GM10847 (cell line): Measurements from ENCODE around the gene TIMD4.

Experiments used
- POLR2A ChIP-seq: IDR thresholded peaks from 2 replicates; pipeline ENCODE4 v1.6.1; 2011; ENCODE audit not compliant: insufficient read length; ENCODE audit errors: extremely low read depth

TIMD4 gene

GRCh38 chr5:156963125-156963524 is at the start of gene TIMD4:
Gene TIMD4, minus strand, starts transcription at chr5:156963226. Its CDS starts 28 bp downstream, at chr5:156963198.
- no peak for TF ChIP-seq POLR2A

DNA sequence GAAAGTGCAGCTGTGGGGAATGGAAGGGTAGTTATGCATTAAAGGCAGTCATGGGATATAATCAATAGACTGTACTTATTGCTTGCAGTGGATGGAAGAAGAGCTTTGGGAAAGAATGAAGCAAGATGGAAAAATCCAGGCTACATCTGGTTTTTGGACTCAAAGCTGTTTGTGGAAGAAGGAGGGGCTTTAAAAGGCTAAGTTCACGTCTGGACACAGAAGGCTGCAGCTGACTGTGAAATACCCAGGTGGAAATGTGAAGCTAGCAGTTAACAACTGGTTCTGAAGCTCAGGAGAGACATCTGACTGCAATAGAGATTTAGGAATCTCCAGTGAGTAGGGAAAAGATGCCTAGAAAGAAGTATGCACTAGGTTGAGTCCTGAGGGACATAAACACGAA is 43.2 kb upstream of the TIMD4 start:
- no peak for TF ChIP-seq POLR2A

DNA sequence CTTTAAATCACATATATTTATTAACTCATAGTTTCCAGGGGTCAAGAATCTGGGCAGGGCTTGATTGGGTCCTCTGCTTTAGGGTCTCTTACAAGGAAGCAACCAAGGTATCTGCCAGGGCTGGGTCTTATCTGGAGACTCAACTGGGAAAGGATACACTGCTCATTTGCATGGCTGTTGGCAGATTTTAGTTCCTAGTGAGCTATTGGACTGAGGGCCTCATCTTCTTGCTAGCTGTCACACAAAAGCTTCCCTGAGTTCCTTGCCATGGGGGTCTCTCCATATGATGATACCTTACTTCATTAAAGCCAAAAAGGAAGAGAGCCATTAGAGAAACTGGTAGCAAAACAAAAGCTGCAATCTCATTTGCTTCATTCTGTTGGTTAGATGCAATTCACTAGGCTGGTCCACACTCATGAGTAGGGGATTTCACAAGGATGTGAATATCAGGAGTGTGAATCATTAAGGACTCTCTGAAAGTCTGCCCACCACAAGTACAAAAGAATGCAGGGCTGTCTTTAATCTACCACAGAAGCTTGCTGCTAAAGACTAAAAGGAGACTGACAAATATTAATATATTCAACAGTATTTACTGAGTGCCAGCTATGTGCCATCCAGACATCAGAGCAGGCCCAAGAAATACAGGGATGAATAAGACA is 42.0 kb upstream of the TIMD4 start:
- TF ChIP-seq POLR2A, result no peak

GRCh38 chr5:156991714-156992113 is 28.7 kb upstream of the TIMD4 start:
- TF ChIP-seq POLR2A, result no peak

GRCh38 chr5:156984064-156984463 is 21.0 kb upstream of the TIMD4 start:
- no peak for TF ChIP-seq POLR2A

DNA sequence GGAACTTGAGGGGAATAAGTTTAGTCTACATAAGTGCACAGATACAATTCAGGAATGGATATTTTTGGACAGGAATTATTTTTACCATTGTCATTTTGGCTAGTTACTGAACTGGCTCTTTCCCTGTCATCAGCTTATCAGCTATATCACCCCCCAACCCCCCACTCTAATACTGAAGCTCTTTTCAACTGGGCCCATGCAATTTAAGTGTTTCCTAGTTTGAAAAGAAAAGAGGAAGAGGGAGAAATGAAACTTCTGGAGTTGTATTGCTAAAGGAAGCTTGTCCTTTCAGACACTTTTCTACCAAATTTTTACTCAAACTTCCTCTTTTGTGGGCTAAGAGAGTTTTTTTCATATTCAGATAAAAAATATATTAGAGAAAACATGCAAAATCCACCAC is 18.5 kb upstream of the TIMD4 start:
- no peak for TF ChIP-seq POLR2A

DNA sequence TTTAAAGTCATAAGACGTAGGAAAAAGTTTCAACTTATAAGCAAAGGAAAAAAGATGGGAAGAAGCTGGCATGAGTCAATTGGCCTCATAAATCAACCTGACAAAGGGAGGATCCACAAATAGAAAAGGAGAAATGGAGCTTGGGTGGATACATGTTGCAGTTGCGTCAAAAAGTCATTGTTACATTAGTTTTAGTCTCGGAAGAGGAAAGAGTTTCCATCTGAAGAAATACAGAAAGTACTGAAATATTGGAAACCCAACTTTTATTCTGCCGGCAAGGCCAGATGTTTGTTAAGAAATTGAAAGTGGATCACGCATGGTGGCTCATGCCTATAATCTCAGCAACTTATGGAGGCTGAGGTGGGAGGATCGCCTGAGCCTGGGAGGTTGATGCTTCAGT is 11.3 kb upstream of the TIMD4 start:
- no peak for TF ChIP-seq POLR2A

DNA sequence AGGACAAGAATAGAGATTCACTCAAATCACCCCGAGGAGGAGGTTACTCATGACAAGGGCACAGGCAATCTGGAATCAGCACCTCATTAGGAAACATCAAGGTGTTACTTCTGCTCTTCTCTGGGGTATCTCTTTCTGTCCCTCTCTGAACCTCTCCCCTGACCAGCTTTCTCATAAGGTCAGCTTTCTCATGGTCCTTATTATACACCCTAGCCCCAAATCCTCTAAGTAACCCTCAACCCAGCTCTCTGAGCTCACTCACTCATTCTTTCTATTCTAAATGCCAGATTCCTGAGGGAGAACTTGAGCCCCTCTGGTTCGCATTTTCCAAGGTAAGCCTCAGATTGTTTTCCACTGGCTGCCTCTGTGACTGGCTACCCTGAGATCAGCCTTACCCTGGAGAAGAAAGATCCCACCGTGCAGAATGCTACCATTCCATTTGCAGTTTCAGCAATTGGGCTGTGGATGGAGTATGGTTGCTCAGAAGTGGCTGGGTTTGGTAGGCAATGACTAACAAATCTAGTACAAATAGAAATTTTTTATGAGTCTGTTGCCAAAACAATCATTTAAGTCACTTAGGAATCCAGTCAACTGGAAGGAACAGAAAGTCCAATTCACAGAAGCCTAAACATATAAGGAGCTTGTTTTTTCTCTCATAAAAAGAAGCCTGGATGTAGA is 9.0 kb upstream of the TIMD4 start:
- TF ChIP-seq POLR2A, result no peak

GRCh38 chr5:156971415-156971814 is 8.4 kb upstream of the TIMD4 start:
- no peak for TF ChIP-seq POLR2A

- no peak for TF ChIP-seq POLR2A
Observed at GRCh38 chr5:156956321-156956720, 6.7 kb downstream of the TIMD4 start.

DNA sequence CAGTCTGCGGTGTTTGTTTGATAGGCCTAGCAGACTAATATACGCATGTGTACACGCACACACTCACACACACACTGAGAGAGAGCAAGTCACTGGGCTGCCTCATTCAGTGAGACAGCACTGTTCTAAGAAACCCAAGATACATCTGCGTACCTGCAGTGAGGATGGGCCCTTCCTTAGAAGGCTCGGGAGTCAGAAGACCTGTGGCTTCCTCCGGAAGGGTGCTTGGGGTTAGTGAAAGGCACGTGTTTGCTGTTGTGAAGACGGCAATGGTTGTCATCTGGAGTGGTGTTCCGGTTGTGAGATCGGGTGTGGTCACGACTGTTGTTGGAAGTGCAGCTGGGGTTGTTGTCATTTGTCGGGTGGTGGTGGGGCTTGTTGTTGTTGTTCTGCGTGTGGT is 11.7 kb downstream of the TIMD4 start:
- TF ChIP-seq POLR2A, result no peak

DNA sequence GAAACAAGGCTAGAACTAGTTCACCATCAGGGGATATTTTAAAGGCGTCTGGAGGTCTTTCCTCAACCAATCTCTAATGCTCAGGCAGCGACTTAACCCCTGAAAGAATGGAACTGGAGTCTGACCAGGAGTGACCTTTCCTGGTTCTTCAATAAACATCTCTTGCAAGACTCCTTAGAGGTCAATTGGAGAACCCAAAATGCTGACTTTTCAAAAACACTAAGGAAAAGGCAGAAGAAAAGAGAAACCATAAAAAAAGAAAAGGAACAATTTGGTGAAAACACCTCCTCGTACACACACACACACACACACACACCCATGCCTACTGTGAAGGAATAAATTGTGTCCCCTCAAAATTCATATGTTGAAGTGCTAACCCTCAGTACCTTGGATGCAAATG is 12.3 kb downstream of the TIMD4 start:
- TF ChIP-seq POLR2A, result no peak

DNA sequence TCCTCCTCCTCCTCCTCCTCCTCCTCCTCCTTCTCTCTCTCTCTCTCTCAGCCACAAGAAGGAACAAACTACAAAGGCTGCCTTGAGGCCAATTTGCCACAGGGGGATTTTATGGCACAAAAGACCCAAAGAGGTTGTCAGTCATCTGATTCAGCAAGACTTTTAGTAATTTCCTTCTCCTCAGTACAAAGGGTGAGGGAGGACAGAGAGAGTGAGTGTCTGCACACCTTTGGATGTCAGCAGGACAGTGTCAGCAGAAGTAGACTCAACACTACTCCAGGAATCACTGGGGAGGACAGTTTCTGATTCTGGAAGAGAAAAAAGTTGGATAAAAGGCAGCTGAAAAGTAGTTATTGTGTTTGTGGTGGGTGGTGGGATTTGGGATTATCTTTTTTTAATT is 13.6 kb downstream of the TIMD4 start:
- TF ChIP-seq POLR2A, result no peak

DNA sequence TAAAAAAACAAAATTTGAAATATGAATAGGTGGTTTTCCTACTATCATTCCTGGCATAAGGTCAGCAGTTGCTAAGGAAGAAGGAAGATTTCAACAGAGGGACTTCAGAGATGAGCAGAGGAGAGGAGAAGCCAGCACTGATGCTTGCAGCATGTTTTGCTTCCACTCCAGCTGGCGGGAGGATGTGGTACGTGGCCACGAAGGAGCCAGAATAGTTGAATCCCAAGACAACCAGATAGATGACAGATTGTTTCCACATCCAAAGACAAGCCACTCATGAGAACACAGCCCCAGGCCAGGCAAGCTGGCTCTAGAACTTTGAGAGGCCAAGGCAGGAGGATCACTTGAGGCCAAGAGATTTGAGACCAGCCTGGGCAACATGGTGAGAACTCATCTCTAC is 15.1 kb downstream of the TIMD4 start:
- TF ChIP-seq POLR2A, result no peak

GRCh38 chr5:156942064-156942463 is 21.0 kb downstream of the TIMD4 start:
- TF ChIP-seq POLR2A, result no peak

DNA sequence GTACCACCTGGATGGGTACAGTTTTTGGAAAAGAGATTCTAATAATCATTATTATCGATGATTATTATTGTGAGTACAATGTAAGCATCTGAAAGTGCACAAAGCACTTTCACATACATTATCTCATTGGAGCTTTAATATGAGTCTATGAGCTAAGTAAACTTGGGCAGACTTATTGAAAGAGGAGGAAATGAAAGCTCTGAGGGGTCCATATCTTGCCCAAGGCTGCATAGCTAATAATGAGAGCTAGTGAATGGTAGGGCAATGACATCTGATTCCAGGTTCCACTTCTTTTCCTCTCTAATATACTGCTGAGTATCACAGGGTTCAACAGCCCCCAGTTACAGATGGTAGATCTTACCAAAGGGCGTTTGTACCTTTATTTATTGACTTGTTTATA is 26.1 kb downstream of the TIMD4 start:
- no peak for TF ChIP-seq POLR2A

- no peak for TF ChIP-seq POLR2A
Observed at GRCh38 chr5:156934450-156935211, 28.4 kb downstream of the TIMD4 start.

DNA sequence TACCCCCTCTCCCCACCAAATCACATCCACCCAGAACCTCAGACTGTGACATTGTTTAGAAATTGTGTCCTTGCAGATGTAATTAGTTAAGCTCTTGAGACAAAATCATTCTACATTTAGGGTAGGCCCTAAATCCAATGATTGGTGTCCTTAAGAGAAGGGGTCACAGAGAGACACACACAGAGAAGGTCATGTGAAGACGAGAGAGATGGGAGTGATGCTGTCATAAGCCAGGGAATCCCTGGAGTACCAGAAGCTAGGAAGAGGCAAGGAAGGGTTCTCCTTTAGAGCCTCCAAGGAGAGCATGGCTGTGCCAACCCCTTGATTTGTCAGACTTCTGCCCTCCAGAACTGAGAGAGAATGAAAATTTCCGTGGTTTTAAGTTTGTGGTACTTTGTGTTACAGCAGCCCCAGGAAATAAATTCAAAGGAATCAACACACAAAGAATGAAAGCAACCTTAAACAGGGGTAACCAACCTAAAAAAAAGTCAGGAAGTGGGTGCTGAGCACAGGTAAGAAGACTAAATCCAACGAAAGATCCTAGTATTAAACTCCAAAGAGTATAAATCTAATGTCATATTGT is 33.6 kb downstream of the TIMD4 start:
- TF ChIP-seq POLR2A, result no peak
